Naive thymus-derived CD4-positive, alpha-beta T cell (primary cell): Measurements from ENCODE around the gene TRIM27. TPM values are rescaled to one million over a fixed set of nuclear protein-coding genes. Genes with fewer than 3 reads are reported as not detected.

Experiments used
- polyA plus RNA-seq, 2 donors: library from polyadenylated mRNA; unstranded; fragments of 300-500 nt; fragmentation: Illumina TruSeq; gene quantifications; one replicate each; pipeline ENCODE4 v1.2.3, GENCODE V29; 2021
- total RNA-seq, 6 experiments: library from RNA in 5 of 6; stranded (reverse) in 5 of 6; gene quantifications; 1 replicate in 5 of 6; 2 replicates in 1 of 6; pipeline ENCODE4 v1.2.3 and lab custom pipeline; 2021 to 2026

TRIM27 gene
- total and polyA plus RNA-seq, 7 experiments from 2014 or later = 22.9 to 93.9 (median 67.5) TPM

Other genes starting within 250 kb of the TRIM27 start
- under 1 TPM; 0.22 to 0.73 (median 0.57) TPM for gene ZNF311, start 81.3 kb upstream of the TRIM27 start, total RNA-seq
- under 1 TPM; 0.08 to 0.47 TPM for gene ZNF311, start 81.3 kb upstream of the TRIM27 start, polyA plus RNA-seq
- gene OR2W1, start 121.2 kb upstream of the TRIM27 start, total RNA-seq = not detected
- gene OR2W1, start 121.2 kb upstream of the TRIM27 start, polyA plus RNA-seq = not detected
- not detected for gene OR2B3, start 163.3 kb upstream of the TRIM27 start, total RNA-seq
- not detected for gene OR2B3, start 163.3 kb upstream of the TRIM27 start, polyA plus RNA-seq
- gene OR2J1, start 175.5 kb upstream of the TRIM27 start, total RNA-seq = not detected
- gene OR2J1, start 175.5 kb upstream of the TRIM27 start, polyA plus RNA-seq = not detected
- not detected for gene OR2J3, start 184.1 kb upstream of the TRIM27 start, total RNA-seq
- gene OR2J3, start 184.1 kb upstream of the TRIM27 start, polyA plus RNA-seq = not detected
- not detected for gene OR2J2, start 246.9 kb upstream of the TRIM27 start, total RNA-seq
- gene OR2J2, start 246.9 kb upstream of the TRIM27 start, polyA plus RNA-seq = not detected